Neuronal stem cell (in vitro differentiated cells): ENCODE data around the gene MAPK7.

ENCODE experiments used
- DNase-seq: peaks from one replicate; pipeline ENCODE4 v3.0.0-alpha.2; 2013; ENCODE audit warnings: low spot score
- H2AFZ ChIP-seq: one replicate; pipeline ENCODE4 v1.6.1; 2013; ENCODE audit warnings: mild to moderate bottlenecking, low read length, inconsistent platforms
- H2AK5ac ChIP-seq: 2 replicates; pipeline ENCODE4 v1.6.1; 2013; ENCODE audit warnings: low read depth, mild to moderate bottlenecking, inconsistent platforms, low read length, moderate library complexity, mixed read lengths
- H2BK120ac ChIP-seq: 2 replicates; pipeline ENCODE4 v1.6.1; 2013; ENCODE audit warnings: low read depth, mild to moderate bottlenecking, inconsistent platforms, low read length, moderate library complexity, mixed read lengths
- H2BK12ac ChIP-seq: one replicate; pipeline ENCODE4 v1.6.1; 2013; ENCODE audit warnings: low read length, inconsistent platforms
- H2BK15ac ChIP-seq: 2 replicates; pipeline ENCODE4 v1.6.1; 2013; ENCODE audit warnings: mild to moderate bottlenecking, low read length, inconsistent platforms, mixed read lengths
- H2BK5ac ChIP-seq: one replicate; pipeline ENCODE4 v1.6.1; 2013; ENCODE audit warnings: inconsistent platforms, mild to moderate bottlenecking, low read length, moderate library complexity
- H3K14ac ChIP-seq: one replicate; pipeline ENCODE4 v1.6.1; 2013; ENCODE audit warnings: low read length, inconsistent platforms
- H3K18ac ChIP-seq: 2 replicates; pipeline ENCODE4 v1.6.1; 2013; ENCODE audit warnings: low read length, inconsistent platforms
- H3K23ac ChIP-seq: 2 replicates; pipeline ENCODE4 v1.6.1; 2013; ENCODE audit warnings: low read depth, mild to moderate bottlenecking, mixed read lengths, low read length, inconsistent platforms; ENCODE audit not compliant: poor library complexity
- H3K27ac ChIP-seq: replicated peaks from 3 replicates; pipeline ENCODE4 v1.5.1; 2013; ENCODE audit warnings: low read length, inconsistent platforms
- H3K27me3 ChIP-seq, 3 experiments: 2 replicates each; pipeline ENCODE4 v1.6.1; 2013; ENCODE audit warnings: low read length in 3 of 3, mild to moderate bottlenecking in 2 of 3, inconsistent platforms in 1 of 3, low read depth in 1 of 3, mixed read lengths in 1 of 3, moderate library complexity in 1 of 3; ENCODE audit not compliant: control insufficient read depth in 3 of 3, insufficient read depth in 3 of 3
- H3K36me3 ChIP-seq, 2 donors: replicated peaks in 1 of 2; 2 replicates each; pipeline ENCODE4 v1.6.1; 2013; ENCODE audit warnings: low read length in 2 of 2; ENCODE audit not compliant: control insufficient read depth in 2 of 2, insufficient read depth in 2 of 2
- H3K4ac ChIP-seq: 2 replicates; pipeline ENCODE4 v1.6.1; 2013; ENCODE audit warnings: inconsistent platforms, mild to moderate bottlenecking, low read length, moderate library complexity
- H3K4me1 ChIP-seq, 2 donors: 1 replicate in 1 of 2; 2 replicates in 1 of 2; pipeline ENCODE4 v1.6.1; 2013; ENCODE audit warnings: low read length in 2 of 2, low read depth in 1 of 2; ENCODE audit not compliant: control insufficient read depth in 2 of 2, insufficient read depth in 1 of 2
- H3K4me2 ChIP-seq: one replicate; pipeline ENCODE4 v1.6.1; 2013; ENCODE audit warnings: mild to moderate bottlenecking, low read length, inconsistent platforms; ENCODE audit not compliant: insufficient read depth, poor library complexity, severe bottlenecking
- H3K4me3 ChIP-seq, 2 donors: 2 replicates each; pipeline ENCODE4 v1.5.1; 2013; ENCODE audit warnings: low read length in 2 of 2, mild to moderate bottlenecking in 2 of 2, inconsistent platforms in 1 of 2, moderate library complexity in 1 of 2
- H3K79me1 ChIP-seq: one replicate; pipeline ENCODE4 v1.6.1; 2013; ENCODE audit warnings: low read depth, mild to moderate bottlenecking, inconsistent platforms, low read length, moderate library complexity
- H3K9ac ChIP-seq: one replicate; pipeline ENCODE4 v1.6.1; 2013; ENCODE audit warnings: mild to moderate bottlenecking, low read depth, low read length, inconsistent platforms; ENCODE audit not compliant: poor library complexity
- H3K9me3 ChIP-seq, 2 donors: replicated peaks in 1 of 2; 2 replicates each; pipeline versions ENCODE3 to v1.6.1; 2013; ENCODE audit warnings: low read length in 2 of 2, mild to moderate bottlenecking in 2 of 2, inconsistent platforms in 1 of 2, low read depth in 1 of 2, mixed read lengths in 1 of 2, moderate library complexity in 1 of 2; ENCODE audit not compliant: control insufficient read depth in 2 of 2, insufficient read depth in 1 of 2
- H4K8ac ChIP-seq: one replicate; pipeline ENCODE4 v1.6.1; 2013; ENCODE audit warnings: low read depth, mild to moderate bottlenecking, inconsistent platforms, low read length, moderate library complexity
- H4K91ac ChIP-seq: one replicate; pipeline ENCODE4 v1.6.1; 2013; ENCODE audit warnings: low read length, low read depth, mild to moderate bottlenecking, inconsistent platforms; ENCODE audit not compliant: poor library complexity
- WGBS, 2 donors: extraction: QIAGEN DNeasy Blood & Tissue Kit; methylation state at CpG; one replicate each; pipeline ENCODE4 v1.1.7; 2013; ENCODE audit warnings: missing lambda C conversion rate in 2 of 2, mixed read lengths in 1 of 2; ENCODE audit not compliant: insufficient read length in 2 of 2, insufficient replicate concordance in 1 of 2; ENCODE audit errors: extremely low coverage in 2 of 2; 5-methylcytosine and 5-hydroxymethylcytosine counted together

Gene MAPK7

GRCh38 chr17:19357761-19358160 is 20.5 kb upstream of the MAPK7 start:
- H3K79me1 ChIP-seq = no peaks in the 10 kb centered on the region
- no peak for DNase-seq
- no peak overlapping the region for H3K9ac ChIP-seq
- no peak overlapping the region for H2BK120ac ChIP-seq
- H4K91ac ChIP-seq = no peak overlapping the region
- H2BK15ac ChIP-seq = no peak overlapping the region
- no peak overlapping the region for H2BK12ac ChIP-seq
- H3K4me3 ChIP-seq = no peak overlapping the region
- no peak overlapping the region for H3K14ac ChIP-seq
- no peak overlapping the region for H4K8ac ChIP-seq
- no peaks in the 10 kb centered on the region for H3K9me3 ChIP-seq
- no peak overlapping the region for H3K23ac ChIP-seq
- no peak overlapping the region for H3K4ac ChIP-seq
- no peak overlapping the region for H2AK5ac ChIP-seq
- WGBS, 2 donors = no CpG with 5 or more reads among the region's 7 CpGs
- H3K36me3 ChIP-seq = peaks cover 6 to 14% of the 10 kb centered on the region in 2 donors
- H3K27ac ChIP-seq = no peak overlapping the region
- no peaks in the 10 kb centered on the region for H3K27me3 ChIP-seq
- H3K18ac ChIP-seq = no peak overlapping the region
- H3K4me2 ChIP-seq = no peak overlapping the region
- H2AFZ ChIP-seq = no peak overlapping the region
- no peak overlapping the region for H2BK5ac ChIP-seq
- H3K4me1 ChIP-seq = peaks cover 0 to 7% of the 10 kb centered on the region in 2 donors

GRCh38 chr17:19359151-19359550 is 19.1 kb upstream of the MAPK7 start:
- H4K91ac ChIP-seq = no peak overlapping the region
- H3K79me1 ChIP-seq = no peaks in the 10 kb centered on the region
- peaks cover 6 to 14% of the 10 kb centered on the region in 2 donors for H3K36me3 ChIP-seq
- H3K4me3 ChIP-seq = no peak overlapping the region
- no peak overlapping the region for H3K18ac ChIP-seq
- H3K14ac ChIP-seq = no peak overlapping the region
- no peaks in the 10 kb centered on the region for H3K9me3 ChIP-seq
- no peak overlapping the region for H3K4ac ChIP-seq
- H2AFZ ChIP-seq = no peak overlapping the region
- H3K27me3 ChIP-seq = no peaks in the 10 kb centered on the region
- no peak overlapping the region for H4K8ac ChIP-seq
- DNase-seq = no peak
- H3K9ac ChIP-seq = no peak overlapping the region
- H3K4me2 ChIP-seq = no peak overlapping the region
- no CpG with 5 or more reads among the region's 7 CpGs for WGBS, 2 donors
- no peak overlapping the region for H2BK12ac ChIP-seq
- no peak overlapping the region for H2BK15ac ChIP-seq
- H2BK5ac ChIP-seq = no peak overlapping the region
- H3K23ac ChIP-seq = no peak overlapping the region
- H2BK120ac ChIP-seq = no peak overlapping the region
- H2AK5ac ChIP-seq = no peak overlapping the region
- no peak overlapping the region for H3K27ac ChIP-seq
- H3K4me1 ChIP-seq = peaks cover 0 to 7% of the 10 kb centered on the region in 2 donors

GRCh38 chr17:19359856-19360255 is 18.4 kb upstream of the MAPK7 start:
- Histone ChIP-seq H3K18ac (no peak overlapping the region), H3K4ac (no peak overlapping the region), H2BK12ac (no peak overlapping the region), H3K27me3 (no peaks in the 10 kb centered on the region), H3K27ac (no peak overlapping the region), H4K91ac (no peak overlapping the region), H3K4me3 (no peak overlapping the region), H3K79me1 (no peaks in the 10 kb centered on the region), H2AFZ (no peak overlapping the region), H4K8ac (no peak overlapping the region), H3K4me2 (no peak overlapping the region), H3K36me3 (peaks cover 6 to 14% of the 10 kb centered on the region in 2 donors), H2BK15ac (no peak overlapping the region), H3K9me3 (no peaks in the 10 kb centered on the region), H2BK5ac (no peak overlapping the region), H3K9ac (no peak overlapping the region), H3K23ac (no peak overlapping the region), H2BK120ac (no peak overlapping the region), H3K4me1 (peaks cover 0 to 7% of the 10 kb centered on the region in 2 donors), H3K14ac (no peak overlapping the region), H2AK5ac (no peak overlapping the region)
- WGBS, 2 donors = no CpG with 5 or more reads among the region's 5 CpGs
- DNase-seq = no peak

- no peak overlapping the region for H3K4me3 ChIP-seq
- H2BK120ac ChIP-seq = no peak overlapping the region
- no peak overlapping the region for H3K18ac ChIP-seq
- H2AFZ ChIP-seq = no peak overlapping the region
- H3K9me3 ChIP-seq = no peaks in the 10 kb centered on the region
- no peak overlapping the region for H2AK5ac ChIP-seq
- no peak overlapping the region for H2BK15ac ChIP-seq
- no peak overlapping the region for H3K27ac ChIP-seq
- no peak overlapping the region for H4K8ac ChIP-seq
- peaks cover 0 to 7% of the 10 kb centered on the region in 2 donors for H3K4me1 ChIP-seq
- H3K27me3 ChIP-seq = no peaks in the 10 kb centered on the region
- H2BK12ac ChIP-seq = peak overlapping the region; percentile 14
- H3K4me2 ChIP-seq = no peak overlapping the region
- no peak for DNase-seq
- no peak overlapping the region for H3K14ac ChIP-seq
- H3K9ac ChIP-seq = no peak overlapping the region
- H3K4ac ChIP-seq = no peak overlapping the region
- H3K36me3 ChIP-seq = peaks cover 6 to 14% of the 10 kb centered on the region in 2 donors
- H4K91ac ChIP-seq = no peak overlapping the region
- H3K23ac ChIP-seq = no peak overlapping the region
- H3K79me1 ChIP-seq = no peaks in the 10 kb centered on the region
- WGBS, 2 donors = no CpG with 5 or more reads among the region's 8 CpGs
- H2BK5ac ChIP-seq = no peak overlapping the region
These were observed 17.5 kb upstream of the MAPK7 start for GRCh38 chr17:19360772-19361171.
